IPS-NIHi11 (cell line): ENCODE results near the gene TNFRSF21.
A peak's percentile ranks its signal among the peaks of the same experiment; 100 is the strongest.
"Not testable (repeated sequence)": the region's sequence is repeated elsewhere in the genome, so short reads cannot be mapped to it uniquely, and the experiment has no call there.

ENCODE experiments used
- DNase-seq: peaks from one replicate; pipeline ENCODE4 v3.0.0; 2012; ENCODE audit warnings: mixed read lengths, low spot score

TNFRSF21 gene

GRCh38 chr6:47309291-47310130 is at the start of gene TNFRSF21:
TSS of gene TNFRSF21 (minus strand) at chr6:47309905. CDS start at chr6:47309511, 394 bp downstream.
- DNase-seq: peak; percentile 99

- DNase-seq: no peak
Observed at GRCh38 chr6:47358440-47359225, 48.9 kb upstream of the TNFRSF21 start.

GRCh38 chr6:47357827-47358226 is 48.1 kb upstream of the TNFRSF21 start:
- DNase-seq: no peak

GRCh38 chr6:47355496-47355895 is 45.8 kb upstream of the TNFRSF21 start:
- DNase-seq: no peak

GRCh38 chr6:47353871-47354270 is 44.2 kb upstream of the TNFRSF21 start:
- DNase-seq: no peak

GRCh38 chr6:47352966-47353365 is 43.3 kb upstream of the TNFRSF21 start:
- DNase-seq: no peak

- DNase-seq: peak; percentile 33
Observed at GRCh38 chr6:47352194-47352920, 42.7 kb upstream of the TNFRSF21 start.

GRCh38 chr6:47351621-47352020 is 41.9 kb upstream of the TNFRSF21 start:
- DNase-seq: no peak

GRCh38 chr6:47349931-47350330 is 40.2 kb upstream of the TNFRSF21 start:
- DNase-seq: no peak

- no peak for DNase-seq
Observed at GRCh38 chr6:47348316-47348863, 38.7 kb upstream of the TNFRSF21 start.

GRCh38 chr6:47345761-47346160 is 36.1 kb upstream of the TNFRSF21 start:
- no peak for DNase-seq

GRCh38 chr6:47344022-47344421 is 34.3 kb upstream of the TNFRSF21 start:
- DNase-seq: no peak

GRCh38 chr6:47343600-47343999 is 33.9 kb upstream of the TNFRSF21 start:
- DNase-seq: no peak

GRCh38 chr6:47342824-47343223 is 33.1 kb upstream of the TNFRSF21 start:
- DNase-seq: no peak

- DNase-seq: no peak
Observed at GRCh38 chr6:47337519-47337918, 27.8 kb upstream of the TNFRSF21 start.

GRCh38 chr6:47336334-47336733 is 26.6 kb upstream of the TNFRSF21 start:
- no peak for DNase-seq

- DNase-seq: no peak
Observed at GRCh38 chr6:47335466-47335865, 25.8 kb upstream of the TNFRSF21 start.

GRCh38 chr6:47334334-47334733 is 24.6 kb upstream of the TNFRSF21 start:
- no peak for DNase-seq

GRCh38 chr6:47328606-47329005 is 18.9 kb upstream of the TNFRSF21 start:
- not testable (repeated sequence) for DNase-seq

- DNase-seq: not testable (repeated sequence)
Observed at GRCh38 chr6:47328139-47328538, 18.4 kb upstream of the TNFRSF21 start.

GRCh38 chr6:47323887-47324286 is 14.2 kb upstream of the TNFRSF21 start:
- no peak for DNase-seq

- DNase-seq: no peak
Observed at GRCh38 chr6:47323321-47323720, 13.6 kb upstream of the TNFRSF21 start.
